H1 (cell line): Measurements from ENCODE around the gene GATB. TPM values are rescaled to one million over a fixed set of nuclear protein-coding genes. Genes with fewer than 3 reads are reported as not detected.

Source experiments
- CHD7 ChIP-seq: fragments of 300-600 bp; sonication (generic); IDR thresholded peaks from 2 replicates; pipeline ENCODE4 v1.7.1; 2012; ENCODE audit warnings: low read length, moderate library complexity, mild to moderate bottlenecking, inconsistent platforms; ENCODE audit not compliant: insufficient replicate concordance
- CTCF ChIP-seq, 3 experiments: IDR thresholded peaks; 1 replicate in 2 of 3; 2 replicates in 1 of 3; pipeline versions ENCODE4 v1.5.1 to v1.6.1; 2011; ENCODE audit warnings: low read length in 3 of 3, mild to moderate bottlenecking in 3 of 3, inconsistent platforms in 2 of 3, low read depth in 1 of 3, moderate library complexity in 1 of 3; ENCODE audit not compliant: insufficient read depth in 1 of 3; ENCODE audit errors: control extremely low read depth in 1 of 3
- JUN ChIP-seq: IDR thresholded peaks from 2 replicates; pipeline ENCODE4 v1.6.1; 2011; ENCODE audit warnings: low read depth, mild to moderate bottlenecking, improper control_type of control experiment, low read length
- PHF8 ChIP-seq: fragments of 200-600 bp; sonication (generic); conservative IDR thresholded peaks from 2 replicates; pipeline ENCODE4 v1.7.1; 2012; ENCODE audit warnings: low read depth, mild to moderate bottlenecking, inconsistent platforms, low read length, moderate library complexity
- TAF1 ChIP-seq: IDR thresholded peaks from 2 replicates; pipeline ENCODE4 v1.6.1; 2011; ENCODE audit warnings: mild to moderate bottlenecking, low read depth, low read length
- polyA plus RNA-seq, 7 experiments: library from polyadenylated mRNA; depleted of rRNA in 3 of 7; stranded (reverse) in 5 of 7; unstranded in 2 of 7; fragments of >200 nt in 5 of 7; fragments of 200-250 nt in 2 of 7; gene quantifications; 1 replicate in 5 of 7; 2 replicates in 1 of 7; 4 replicates in 1 of 7; pipeline versions ENCODE4 v1.2.1 to v1.2.3, GENCODE V29; 2011 to 2013; ENCODE audit warnings: missing spikeins in 2 of 7, mixed read lengths in 2 of 7
- total RNA-seq: library from RNA; stranded (reverse); fragmentation: NEBNext Ultra II Directional; extraction: Animal tissue kit (Norgen Biotek cat#: 25700); gene quantifications from 2 replicates; pipeline ENCODE4 v1.2.1, GENCODE V29; 2021

GATB gene
- total and polyA plus RNA-seq, 2 of the 8 experiments (the other 6 are each of a cell fraction or from before 2014, with no cell fraction given): 15.3 to 18.0 TPM

GRCh38 chr4:151760712-151761661 is at the start of gene GATB (continued):
- no peak for TF ChIP-seq CHD7
- no peak for TF ChIP-seq JUN
- TF ChIP-seq CTCF (IDR thresholded peaks at IDR 0.05; ENCODE audit: control extremely low read depth in 1 of 3, insufficient read depth in 1 of 3, low read depth in 1 of 3, low read length in 3 of 3): peak; percentile 46 to 59 (median 48)
- TF ChIP-seq TAF1: peak; percentile 96
- peak; percentile 94 for TF ChIP-seq PHF8
